Endothelial cell of umbilical vein (primary cell): ENCODE measurements around the gene GTF2H3.

Source experiments
- EZH2 ChIP-seq: IDR thresholded peaks from 2 replicates; pipeline ENCODE4 v1.6.1; 2012; ENCODE audit warnings: borderline replicate concordance, low read depth, mild to moderate bottlenecking, moderate library complexity, low read length, inconsistent platforms; ENCODE audit not compliant: severe bottlenecking
- JUN ChIP-seq: IDR thresholded peaks from 2 replicates; pipeline ENCODE4 v1.6.1; 2011; ENCODE audit warnings: borderline replicate concordance, low read depth; ENCODE audit not compliant: insufficient read length, insufficient read depth
- MAX ChIP-seq: IDR thresholded peaks from 2 replicates; pipeline ENCODE4 v1.6.1; 2011; ENCODE audit not compliant: insufficient read depth, insufficient read length
- POLR2A ChIP-seq: IDR thresholded peaks from 2 replicates; pipeline ENCODE4 v1.6.1; 2012; ENCODE audit warnings: low read depth, mild to moderate bottlenecking, control low read depth, low read length
- POLR2AphosphoS5 ChIP-seq: IDR thresholded peaks from 2 replicates; pipeline ENCODE4 v1.6.1; 2012; ENCODE audit warnings: low read depth, mild to moderate bottlenecking, control low read depth, low read length, moderate library complexity; ENCODE audit not compliant: insufficient read depth
- TF ChIP-seq, protein P1 (sequence below), 2 donors: IDR thresholded peaks; 1 replicate in 1 of 2; 2 replicates in 1 of 2; pipeline ENCODE4 v1.5.1; 2011; ENCODE audit warnings: low read length in 2 of 2, mild to moderate bottlenecking in 2 of 2, moderate library complexity in 2 of 2, control low read depth in 1 of 2, inconsistent platforms in 1 of 2, low read depth in 1 of 2; ENCODE audit not compliant: insufficient read depth in 1 of 2; ENCODE audit errors: extremely low read depth in 1 of 2

GRCh38 chr12:123696646-123697045, 63.0 kb downstream of the GTF2H3 start:
- TF ChIP-seq, protein P1, sequence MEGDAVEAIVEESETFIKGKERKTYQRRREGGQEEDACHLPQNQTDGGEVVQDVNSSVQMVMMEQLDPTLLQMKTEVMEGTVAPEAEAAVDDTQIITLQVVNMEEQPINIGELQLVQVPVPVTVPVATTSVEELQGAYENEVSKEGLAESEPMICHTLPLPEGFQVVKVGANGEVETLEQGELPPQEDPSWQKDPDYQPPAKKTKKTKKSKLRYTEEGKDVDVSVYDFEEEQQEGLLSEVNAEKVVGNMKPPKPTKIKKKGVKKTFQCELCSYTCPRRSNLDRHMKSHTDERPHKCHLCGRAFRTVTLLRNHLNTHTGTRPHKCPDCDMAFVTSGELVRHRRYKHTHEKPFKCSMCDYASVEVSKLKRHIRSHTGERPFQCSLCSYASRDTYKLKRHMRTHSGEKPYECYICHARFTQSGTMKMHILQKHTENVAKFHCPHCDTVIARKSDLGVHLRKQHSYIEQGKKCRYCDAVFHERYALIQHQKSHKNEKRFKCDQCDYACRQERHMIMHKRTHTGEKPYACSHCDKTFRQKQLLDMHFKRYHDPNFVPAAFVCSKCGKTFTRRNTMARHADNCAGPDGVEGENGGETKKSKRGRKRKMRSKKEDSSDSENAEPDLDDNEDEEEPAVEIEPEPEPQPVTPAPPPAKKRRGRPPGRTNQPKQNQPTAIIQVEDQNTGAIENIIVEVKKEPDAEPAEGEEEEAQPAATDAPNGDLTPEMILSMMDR (IDR thresholded peaks at IDR 0.05; ENCODE audit: extremely low read depth in 1 of 2, insufficient read depth in 1 of 2, low read depth in 1 of 2, low read length in 2 of 2): no peak
- TF ChIP-seq POLR2A (no peak), EZH2 (no peak), JUN (no peak), MAX (no peak), POLR2AphosphoS5 (no peak)
